ENCODE measurements around the gene IMPDH1. TPM values are rescaled to one million over a fixed set of nuclear protein-coding genes. Genes with fewer than 3 reads are reported as not detected.

Gene IMPDH1
- polyA plus RNA-seq, 2 of the 4 experiments (the other 2 are of a cell fraction): 55.4 to 65.4 TPM

DNA sequence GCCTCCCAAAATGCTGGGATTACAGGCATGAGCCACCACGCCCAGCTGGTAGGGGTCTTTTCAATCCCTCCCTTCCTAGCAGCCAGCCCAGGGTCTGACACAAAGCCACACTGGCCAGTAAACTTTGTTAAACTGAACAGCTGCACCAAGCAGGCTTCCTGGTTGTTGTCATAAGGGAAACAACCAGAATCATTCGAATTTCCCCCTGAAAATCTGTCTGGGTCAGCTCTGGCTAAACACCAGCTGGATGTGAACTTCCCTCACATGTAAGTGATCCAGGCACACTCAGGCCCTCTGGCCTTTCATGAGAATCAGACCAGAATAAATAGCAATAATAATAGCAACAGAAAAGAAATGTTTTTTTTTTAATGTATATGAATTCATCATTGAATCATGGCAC lies 7.4 kb downstream of the IMPDH1 start:
- Histone ChIP-seq H3K9me3 (no peaks in the 10 kb centered on the region), H3K27ac (no peak overlapping the region), H3K4me2 (no peak overlapping the region), H3K4me3 (no peak overlapping the region), H3K4me1 (peaks cover 21% of the 10 kb centered on the region)
- ATAC-seq (no peak), FAIRE-seq (no peak), DNase-seq (ENCODE audit: low read depth in 1 of 2, low spot score in 1 of 2) (no peak)
- WGBS (ENCODE audit: missing lambda C conversion rate): 92% methylated on average over 2 of the region's 2 CpGs
- no peak for TF ChIP-seq HEYL (CRISPR knock-in tag; IDR thresholded peaks at IDR 0.05)
- no peak for TF ChIP-seq USF2 (IDR thresholded peaks at IDR 0.05)
- no peak for TF ChIP-seq EP300 (IDR thresholded peaks at IDR 0.05)
- TF ChIP-seq TFCP2L1 (CRISPR knock-in tag; IDR thresholded peaks at IDR 0.05): no peak
- TF ChIP-seq NR3C1 (IDR thresholded peaks at IDR 0.05): no peak
- no peak for TF ChIP-seq PHF8 (IDR thresholded peaks at IDR 0.05; ENCODE audit: borderline replicate concordance, low read depth)
- TF ChIP-seq, protein P1, sequence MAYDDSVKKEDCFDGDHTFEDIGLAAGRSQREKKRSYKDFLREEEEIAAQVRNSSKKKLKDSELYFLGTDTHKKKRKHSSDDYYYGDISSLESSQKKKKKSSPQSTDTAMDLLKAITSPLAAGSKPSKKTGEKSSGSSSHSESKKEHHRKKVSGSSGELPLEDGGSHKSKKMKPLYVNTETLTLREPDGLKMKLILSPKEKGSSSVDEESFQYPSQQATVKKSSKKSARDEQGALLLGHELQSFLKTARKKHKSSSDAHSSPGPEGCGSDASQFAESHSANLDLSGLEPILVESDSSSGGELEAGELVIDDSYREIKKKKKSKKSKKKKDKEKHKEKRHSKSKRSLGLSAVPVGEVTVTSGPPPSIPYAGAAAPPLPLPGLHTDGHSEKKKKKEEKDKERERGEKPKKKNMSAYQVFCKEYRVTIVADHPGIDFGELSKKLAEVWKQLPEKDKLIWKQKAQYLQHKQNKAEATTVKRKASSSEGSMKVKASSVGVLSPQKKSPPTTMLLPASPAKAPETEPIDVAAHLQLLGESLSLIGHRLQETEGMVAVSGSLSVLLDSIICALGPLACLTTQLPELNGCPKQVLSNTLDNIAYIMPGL (CRISPR knock-in tag; IDR thresholded peaks at IDR 0.05; ENCODE audit: borderline replicate concordance): no peak
- TF ChIP-seq CHD4 (IDR thresholded peaks at IDR 0.05; ENCODE audit: borderline replicate concordance): no peak
- TF ChIP-seq MYC (IDR thresholded peaks at IDR 0.05; ENCODE audit: borderline replicate concordance, low read length): no peak
- no peak for TF ChIP-seq FOSL2 (IDR thresholded peaks at IDR 0.05)
- TF ChIP-seq FOSL2 (CRISPR knock-in tag; IDR thresholded peaks at IDR 0.05): no peak
- ChIA-PET POLR2A (interaction anchor here (0.7 kb wide), 1 partner anchor 57 kb away, joined by 4 read pairs; no protein-coding TSS in a partner anchor), CTCF (interaction anchor here (6.9 to 38.8 kb wide), 5 partner anchors 14 to 58 kb away, joined by 45 to 800 read pairs (median 287); partner anchors contain the start of gene RBM28)

DNA sequence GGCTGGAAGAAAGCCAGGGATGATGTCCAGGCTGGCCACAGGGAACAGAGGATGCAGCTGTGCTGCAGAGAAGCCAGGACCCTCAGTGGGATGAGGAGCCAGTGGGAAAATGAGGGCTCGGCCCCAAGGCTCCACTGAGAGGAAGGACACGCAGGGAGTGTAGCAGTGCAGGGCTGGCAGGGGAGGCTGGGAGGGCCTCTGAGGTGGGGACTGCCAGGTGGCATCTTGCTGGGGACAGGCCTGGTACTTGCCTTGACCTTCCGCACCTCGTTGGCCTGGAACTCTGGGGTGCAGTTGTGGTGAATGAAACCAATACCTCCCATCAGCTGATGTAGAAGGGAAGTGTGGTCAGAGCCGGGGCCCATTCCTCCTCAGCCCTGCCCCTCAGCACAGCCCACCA lies 9.2 kb downstream of the IMPDH1 start:
- Histone ChIP-seq H3K4me3 (no peak overlapping the region), H3K27ac (no peak overlapping the region), H3K9me3 (no peaks in the 10 kb centered on the region), H3K4me1 (peaks cover 16% of the 10 kb centered on the region), H3K4me2 (no peak overlapping the region)
- FAIRE-seq (no peak), ATAC-seq (no peak), DNase-seq (ENCODE audit: low read depth in 1 of 2, low spot score in 1 of 2) (no peak)
- ChIA-PET POLR2A (no interaction called here), CTCF (interaction anchor here (0.9 to 38.8 kb wide), 7 partner anchors 12 to 483 kb away, joined by 3 to 800 read pairs (median 120); partner anchors contain the start of gene RBM28)
- no peak for TF ChIP-seq HOXB5 (CRISPR knock-in tag; IDR thresholded peaks at IDR 0.05)
- TF ChIP-seq POLR2AphosphoS2 (conservative IDR thresholded peaks at IDR 0.05; ENCODE audit: low read length): no peak
- TF ChIP-seq EP300 (IDR thresholded peaks at IDR 0.05): no peak
- TF ChIP-seq, protein P2, sequence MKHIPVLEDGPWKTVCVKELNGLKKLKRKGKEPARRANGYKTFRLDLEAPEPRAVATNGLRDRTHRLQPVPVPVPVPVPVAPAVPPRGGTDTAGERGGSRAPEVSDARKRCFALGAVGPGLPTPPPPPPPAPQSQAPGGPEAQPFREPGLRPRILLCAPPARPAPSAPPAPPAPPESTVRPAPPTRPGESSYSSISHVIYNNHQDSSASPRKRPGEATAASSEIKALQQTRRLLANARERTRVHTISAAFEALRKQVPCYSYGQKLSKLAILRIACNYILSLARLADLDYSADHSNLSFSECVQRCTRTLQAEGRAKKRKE (CRISPR knock-in tag; IDR thresholded peaks at IDR 0.05; ENCODE audit: low read depth): no peak
- TF ChIP-seq HEYL (CRISPR knock-in tag; IDR thresholded peaks at IDR 0.05): no peak
- no peak for TF ChIP-seq CBX8 (IDR thresholded peaks at IDR 0.05)
- TF ChIP-seq RNF2 (IDR thresholded peaks at IDR 0.05; ENCODE audit: borderline replicate concordance, low read depth): no peak
- no peak for TF ChIP-seq TP53 (CRISPR knock-in tag; IDR thresholded peaks at IDR 0.05)
- no peak for TF ChIP-seq MYC (IDR thresholded peaks at IDR 0.05; ENCODE audit: borderline replicate concordance, low read length)
- no peak for TF ChIP-seq BCL3 (IDR thresholded peaks at IDR 0.05)
- no peak for TF ChIP-seq BHLHE40 (IDR thresholded peaks at IDR 0.05; ENCODE audit: low read depth, low read length)
- no peak for TF ChIP-seq CHD2 (IDR thresholded peaks at IDR 0.05; ENCODE audit: low read length, partially characterized antibody)
- no peak for TF ChIP-seq CHD4 (IDR thresholded peaks at IDR 0.05; ENCODE audit: borderline replicate concordance)
- TF ChIP-seq HDAC2 (IDR thresholded peaks at IDR 0.05): no peak
- no peak for TF ChIP-seq JUN (IDR thresholded peaks at IDR 0.05)
- no peak for TF ChIP-seq USF2 (IDR thresholded peaks at IDR 0.05)
- TF ChIP-seq MAZ (IDR thresholded peaks at IDR 0.05; ENCODE audit: borderline replicate concordance, low read depth, low read length): no peak
- TF ChIP-seq GATA3 (IDR thresholded peaks at IDR 0.05; ENCODE audit: borderline replicate concordance): no peak
- WGBS (ENCODE audit: missing lambda C conversion rate): 97% methylated on average over 5 of the region's 5 CpGs
